ENCODE data around the gene ITPRID1.

DNA sequence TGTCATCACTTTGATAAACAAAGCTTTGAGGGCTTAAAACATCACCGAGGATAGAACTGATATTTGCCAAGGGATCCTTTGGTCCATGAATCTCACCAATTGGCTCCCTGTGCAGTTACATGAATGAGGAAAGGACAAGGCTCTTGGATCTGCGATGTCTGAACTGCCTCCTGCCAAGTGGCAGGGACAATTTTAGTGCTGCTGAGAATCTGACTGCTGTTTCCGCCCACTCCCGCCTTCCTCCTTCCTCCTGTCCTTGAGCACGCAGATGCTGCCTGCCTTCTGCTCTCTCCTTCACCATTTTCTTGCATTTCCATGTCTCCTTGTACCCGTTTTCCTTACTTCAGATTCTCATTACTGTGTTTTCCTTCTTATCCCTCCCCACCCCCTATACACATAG lies 26.8 kb upstream of the ITPRID1 start:
- TF ChIP-seq, protein P1, sequence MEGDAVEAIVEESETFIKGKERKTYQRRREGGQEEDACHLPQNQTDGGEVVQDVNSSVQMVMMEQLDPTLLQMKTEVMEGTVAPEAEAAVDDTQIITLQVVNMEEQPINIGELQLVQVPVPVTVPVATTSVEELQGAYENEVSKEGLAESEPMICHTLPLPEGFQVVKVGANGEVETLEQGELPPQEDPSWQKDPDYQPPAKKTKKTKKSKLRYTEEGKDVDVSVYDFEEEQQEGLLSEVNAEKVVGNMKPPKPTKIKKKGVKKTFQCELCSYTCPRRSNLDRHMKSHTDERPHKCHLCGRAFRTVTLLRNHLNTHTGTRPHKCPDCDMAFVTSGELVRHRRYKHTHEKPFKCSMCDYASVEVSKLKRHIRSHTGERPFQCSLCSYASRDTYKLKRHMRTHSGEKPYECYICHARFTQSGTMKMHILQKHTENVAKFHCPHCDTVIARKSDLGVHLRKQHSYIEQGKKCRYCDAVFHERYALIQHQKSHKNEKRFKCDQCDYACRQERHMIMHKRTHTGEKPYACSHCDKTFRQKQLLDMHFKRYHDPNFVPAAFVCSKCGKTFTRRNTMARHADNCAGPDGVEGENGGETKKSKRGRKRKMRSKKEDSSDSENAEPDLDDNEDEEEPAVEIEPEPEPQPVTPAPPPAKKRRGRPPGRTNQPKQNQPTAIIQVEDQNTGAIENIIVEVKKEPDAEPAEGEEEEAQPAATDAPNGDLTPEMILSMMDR (conservative IDR thresholded peaks at IDR 0.05; ENCODE audit: low read depth, low read length) = no peak
- TF ChIP-seq EZH2 (IDR thresholded peaks at IDR 0.05; ENCODE audit: borderline replicate concordance, low read depth, low read length, poor library complexity, severe bottlenecking) = no peak

Data from A673 (cell line).